Vagina (tissue), 2 donors: ENCODE results near the gene ST6GALNAC3. TPM values are rescaled to one million over a fixed set of nuclear protein-coding genes. Genes with fewer than 3 reads are reported as not detected.

ENCODE experiments used
- DNase-seq, 2 donors: peaks; one replicate each; pipeline ENCODE4 v3.0.0-alpha.2; 2017; ENCODE audit errors: extremely low spot score in 2 of 2
- H3K27ac ChIP-seq: fragments of 200-600 bp; sonication (generic); one replicate; pipeline ENCODE4 v1.5.1; 2019
- H3K27me3 ChIP-seq: fragments of 200-600 bp; sonication (generic); one replicate; pipeline ENCODE4 v1.5.1; 2019
- H3K36me3 ChIP-seq, 2 donors: fragments of 200-600 bp; sonication (generic); one replicate each; pipeline ENCODE4 v1.5.1; 2017 to 2019
- H3K4me1 ChIP-seq: fragments of 200-600 bp; sonication (generic); one replicate; pipeline ENCODE4 v1.5.1; 2019
- H3K4me3 ChIP-seq, 2 donors: fragments of 200-600 bp; sonication (generic); 1 replicate in 1 of 2; 2 replicates in 1 of 2; pipeline ENCODE4 v1.5.1; 2016 to 2019
- H3K9me3 ChIP-seq: fragments of 200-600 bp; sonication (generic); one replicate; pipeline ENCODE4 v1.5.1; 2019
- CTCF ChIP-seq, 3 experiments: fragments of 450-650 bp in 2 of 3; fragments of 200-600 bp in 1 of 3; sonication (generic) in 1 of 3; IDR thresholded peaks; one replicate each; pipeline ENCODE4 v1.5.1; 2017 to 2019; ENCODE audit warnings: antibody characterized with exemption in 3 of 3, mild to moderate bottlenecking in 2 of 3, moderate library complexity in 2 of 3
- POLR2A ChIP-seq, 2 donors: fragments of 450-650 bp; IDR thresholded peaks; one replicate each; pipeline ENCODE4 v1.6.1; 2017; ENCODE audit warnings: antibody characterized with exemption in 2 of 2, mild to moderate bottlenecking in 2 of 2, moderate library complexity in 2 of 2
- POLR2AphosphoS5 ChIP-seq, 2 donors: sonication (generic); formaldehyde crosslinking; IDR thresholded peaks; one replicate each; pipeline ENCODE4 v1.9.0; 2017; ENCODE audit warnings: antibody characterized with exemption in 2 of 2, mild to moderate bottlenecking in 2 of 2, low read depth in 1 of 2; ENCODE audit not compliant: insufficient read depth in 1 of 2
- intact Hi-C: fragments of 100-400 bp; cut with DNase I; formaldehyde crosslinking; loops from one replicate; pipeline ENCODE4 v1.15.1; 2023
- total RNA-seq: library from RNA; depleted of rRNA; stranded (reverse); fragments of >200 nt; gene quantifications from one replicate; pipeline ENCODE4 v1.2.3, GENCODE V29; 2016

Gene ST6GALNAC3
- total RNA-seq, 1 donor from 2014 or later = 21.1 TPM

- intact Hi-C loops = no loop called here
- no peak for DNase-seq
- H3K4me1 ChIP-seq = no peaks in the 10 kb centered on the region
- H3K27ac ChIP-seq = no peak overlapping the region
- TF ChIP-seq POLR2AphosphoS5 (IDR thresholded peaks at IDR 0.05; ENCODE audit: insufficient read depth in 1 of 2, low read depth in 1 of 2) (no peak), CTCF (IDR thresholded peaks at IDR 0.05) (no peak), POLR2A (IDR thresholded peaks at IDR 0.05) (no peak)
- H3K4me3 ChIP-seq = no peak overlapping the region
- H3K36me3 ChIP-seq = no peaks in the 10 kb centered on the region
- H3K9me3 ChIP-seq = no peaks in the 10 kb centered on the region
- H3K27me3 ChIP-seq = no peaks in the 10 kb centered on the region
Measured at GRCh38 chr1:76080552-76081079, 6.1 kb downstream of the ST6GALNAC3 start.

- Histone ChIP-seq H3K4me3 (no peak overlapping the region), H3K4me1 (no peaks in the 10 kb centered on the region), H3K27me3 (no peaks in the 10 kb centered on the region), H3K36me3 (no peaks in the 10 kb centered on the region), H3K9me3 (no peaks in the 10 kb centered on the region), H3K27ac (no peak overlapping the region)
- no peak for DNase-seq
- no peak for TF ChIP-seq POLR2A (IDR thresholded peaks at IDR 0.05)
- TF ChIP-seq CTCF (IDR thresholded peaks at IDR 0.05) = no peak
- TF ChIP-seq POLR2AphosphoS5 (IDR thresholded peaks at IDR 0.05; ENCODE audit: insufficient read depth in 1 of 2, low read depth in 1 of 2) = no peak
- intact Hi-C loops = no loop called here
Measured at GRCh38 chr1:76082062-76082461, 7.5 kb downstream of the ST6GALNAC3 start.

GRCh38 chr1:76083189-76083588 lies 8.6 kb downstream of the ST6GALNAC3 start:
- DNase-seq = no peak
- Histone ChIP-seq H3K27me3 (no peaks in the 10 kb centered on the region), H3K4me1 (no peaks in the 10 kb centered on the region), H3K27ac (no peak overlapping the region), H3K9me3 (no peaks in the 10 kb centered on the region), H3K36me3 (no peaks in the 10 kb centered on the region), H3K4me3 (no peak overlapping the region)
- intact Hi-C loops = no loop called here
- TF ChIP-seq POLR2AphosphoS5 (IDR thresholded peaks at IDR 0.05; ENCODE audit: insufficient read depth in 1 of 2, low read depth in 1 of 2) = no peak
- TF ChIP-seq CTCF (IDR thresholded peaks at IDR 0.05) = no peak
- no peak for TF ChIP-seq POLR2A (IDR thresholded peaks at IDR 0.05)

- Histone ChIP-seq H3K4me3 (no peak overlapping the region), H3K36me3 (no peaks in the 10 kb centered on the region), H3K4me1 (no peaks in the 10 kb centered on the region), H3K27ac (no peak overlapping the region), H3K27me3 (no peaks in the 10 kb centered on the region), H3K9me3 (no peaks in the 10 kb centered on the region)
- intact Hi-C loops = no loop called here
- no peak for TF ChIP-seq POLR2A (IDR thresholded peaks at IDR 0.05)
- TF ChIP-seq CTCF (IDR thresholded peaks at IDR 0.05) = no peak
- TF ChIP-seq POLR2AphosphoS5 (IDR thresholded peaks at IDR 0.05; ENCODE audit: insufficient read depth in 1 of 2, low read depth in 1 of 2) = no peak
- DNase-seq = no peak
Measured at GRCh38 chr1:76084029-76084627, 9.6 kb downstream of the ST6GALNAC3 start.

- no peaks in the 10 kb centered on the region for H3K4me1 ChIP-seq
- H3K27ac ChIP-seq = no peak overlapping the region
- H3K27me3 ChIP-seq = no peaks in the 10 kb centered on the region
- no peaks in the 10 kb centered on the region for H3K36me3 ChIP-seq
- DNase-seq = no peak
- intact Hi-C loops = no loop called here
- no peak overlapping the region for H3K4me3 ChIP-seq
- no peaks in the 10 kb centered on the region for H3K9me3 ChIP-seq
- TF ChIP-seq POLR2A (IDR thresholded peaks at IDR 0.05) (no peak), CTCF (IDR thresholded peaks at IDR 0.05) (no peak), POLR2AphosphoS5 (IDR thresholded peaks at IDR 0.05; ENCODE audit: insufficient read depth in 1 of 2, low read depth in 1 of 2) (no peak)
Measured at GRCh38 chr1:76084685-76085084, 10.1 kb downstream of the ST6GALNAC3 start.
